GM12801 (cell line): Measurements from ENCODE around the gene FILIP1.

Source experiments
- TF ChIP-seq, protein P1 (sequence below): IDR thresholded peaks from one replicate; pipeline ENCODE4 v1.5.1; 2011; ENCODE audit warnings: control low read depth; ENCODE audit not compliant: insufficient read length; ENCODE audit errors: extremely low read depth

Gene FILIP1

DNA sequence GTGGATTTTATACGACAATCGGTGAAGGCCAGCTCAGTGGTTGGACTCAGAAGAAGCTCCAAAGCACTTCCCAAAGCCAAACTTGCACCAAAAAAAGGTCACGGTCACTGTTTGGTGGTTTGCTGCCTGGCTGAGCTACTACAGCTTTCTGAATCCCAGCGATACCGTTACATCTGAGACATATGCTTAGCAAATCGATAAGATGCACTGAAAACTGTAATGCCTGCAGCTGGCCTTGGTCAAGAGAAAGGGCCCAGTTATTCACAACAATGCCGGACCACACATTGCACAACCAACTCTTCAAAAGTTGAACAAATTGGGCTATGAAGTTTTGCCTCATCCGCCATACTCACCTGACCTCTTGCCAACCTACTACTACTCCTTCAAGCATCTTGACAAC lies 70.2 kb downstream of the FILIP1 start:
- TF ChIP-seq, protein P1, sequence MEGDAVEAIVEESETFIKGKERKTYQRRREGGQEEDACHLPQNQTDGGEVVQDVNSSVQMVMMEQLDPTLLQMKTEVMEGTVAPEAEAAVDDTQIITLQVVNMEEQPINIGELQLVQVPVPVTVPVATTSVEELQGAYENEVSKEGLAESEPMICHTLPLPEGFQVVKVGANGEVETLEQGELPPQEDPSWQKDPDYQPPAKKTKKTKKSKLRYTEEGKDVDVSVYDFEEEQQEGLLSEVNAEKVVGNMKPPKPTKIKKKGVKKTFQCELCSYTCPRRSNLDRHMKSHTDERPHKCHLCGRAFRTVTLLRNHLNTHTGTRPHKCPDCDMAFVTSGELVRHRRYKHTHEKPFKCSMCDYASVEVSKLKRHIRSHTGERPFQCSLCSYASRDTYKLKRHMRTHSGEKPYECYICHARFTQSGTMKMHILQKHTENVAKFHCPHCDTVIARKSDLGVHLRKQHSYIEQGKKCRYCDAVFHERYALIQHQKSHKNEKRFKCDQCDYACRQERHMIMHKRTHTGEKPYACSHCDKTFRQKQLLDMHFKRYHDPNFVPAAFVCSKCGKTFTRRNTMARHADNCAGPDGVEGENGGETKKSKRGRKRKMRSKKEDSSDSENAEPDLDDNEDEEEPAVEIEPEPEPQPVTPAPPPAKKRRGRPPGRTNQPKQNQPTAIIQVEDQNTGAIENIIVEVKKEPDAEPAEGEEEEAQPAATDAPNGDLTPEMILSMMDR: no peak

DNA sequence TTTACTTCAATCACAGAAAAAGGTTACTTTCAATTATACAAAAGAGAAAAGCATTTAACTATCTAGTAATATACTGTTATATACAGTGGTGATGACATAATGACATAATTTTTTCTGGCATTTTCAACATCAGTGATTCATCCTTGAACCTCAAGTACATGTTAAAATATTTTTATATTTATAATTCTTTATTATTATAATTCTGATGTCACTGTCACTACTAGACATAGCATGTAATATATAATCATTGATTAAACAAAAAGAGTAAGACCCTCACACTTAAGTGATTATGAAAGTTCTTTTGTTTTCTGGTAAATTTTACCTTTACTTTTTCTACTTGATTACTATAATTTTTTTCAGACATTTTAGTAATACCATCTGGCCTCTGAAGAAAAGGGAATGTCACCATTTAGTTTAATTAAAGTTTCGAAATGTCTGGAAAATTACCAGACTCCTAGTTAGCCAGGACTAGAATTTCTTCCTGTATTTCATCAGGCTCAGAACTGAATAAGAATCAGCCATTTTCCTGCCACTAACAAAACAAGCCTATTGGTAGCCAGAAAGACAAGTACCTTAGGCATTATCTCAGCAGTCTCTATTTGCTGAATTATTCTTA lies 71.5 kb downstream of the FILIP1 start:
- TF ChIP-seq, protein P1: no peak

DNA sequence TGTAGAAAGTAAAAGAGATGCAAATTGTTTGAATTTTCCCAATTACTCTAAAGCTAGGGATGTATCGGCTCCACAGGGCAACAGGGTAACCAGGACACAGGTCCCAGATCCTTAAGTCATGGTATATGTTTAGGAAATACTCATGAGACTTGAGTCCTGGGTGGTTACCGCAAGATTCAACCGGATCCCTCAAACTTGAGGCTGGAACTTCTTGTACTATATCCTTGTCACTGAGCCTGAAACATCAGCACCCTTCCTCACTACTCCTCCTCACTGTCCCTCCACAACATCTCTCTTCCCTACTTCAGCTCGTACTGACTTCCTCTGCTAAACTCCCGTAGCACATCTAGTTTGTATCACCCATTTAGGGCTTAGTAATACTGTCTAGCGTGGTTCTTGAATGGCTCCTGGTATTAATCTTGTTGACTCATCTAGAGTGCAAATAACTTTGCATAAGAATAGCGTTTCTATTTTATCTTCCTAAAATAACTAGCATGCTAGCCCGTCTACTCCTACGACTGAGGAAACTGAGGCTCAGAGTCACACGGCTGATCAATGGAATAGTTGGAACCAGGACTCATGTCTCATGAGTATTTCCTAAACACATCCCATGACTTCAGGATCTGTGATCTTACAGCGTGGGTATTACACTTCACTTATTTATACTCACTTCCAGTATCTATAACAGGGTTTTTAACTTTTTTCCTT lies 72.1 kb downstream of the FILIP1 start:
- TF ChIP-seq, protein P1: no peak

DNA sequence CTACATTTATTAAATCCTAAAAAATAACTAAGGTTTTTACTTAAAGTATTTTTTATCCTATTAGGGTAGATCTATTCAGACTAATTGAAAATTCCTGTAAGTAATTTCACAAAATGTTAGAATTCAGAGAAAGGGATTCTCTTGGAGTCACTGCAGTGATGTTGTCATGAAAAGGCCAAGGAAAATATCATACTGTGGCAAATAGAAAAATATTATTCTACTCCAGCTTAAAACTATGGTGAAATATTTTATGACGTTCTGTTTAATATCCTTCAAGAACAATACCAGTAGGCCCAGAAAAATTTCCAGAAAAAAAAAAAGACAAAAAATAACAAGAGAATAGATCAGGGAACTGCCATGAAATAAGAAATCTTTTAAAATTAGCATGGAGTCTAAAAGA lies 73.6 kb downstream of the FILIP1 start:
- TF ChIP-seq, protein P1: no peak

DNA sequence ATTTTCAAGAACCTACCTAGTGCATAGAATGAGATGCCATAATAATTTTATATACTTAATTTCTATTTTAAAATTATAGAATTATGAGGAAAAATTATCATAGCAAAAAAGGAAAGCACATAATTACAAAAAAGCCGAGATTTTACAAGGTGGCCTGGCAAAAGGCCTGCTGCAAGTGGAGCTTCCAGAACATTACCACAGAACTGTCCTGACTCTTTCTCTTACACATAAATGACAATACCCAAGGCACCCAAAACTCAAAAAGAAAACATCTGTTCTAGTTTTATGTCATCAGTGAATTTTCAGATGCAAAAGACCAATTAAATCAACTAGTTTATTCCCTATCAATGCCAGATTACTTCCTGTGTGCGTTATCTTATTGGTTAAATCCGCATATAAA lies 74.2 kb downstream of the FILIP1 start:
- TF ChIP-seq, protein P1: no peak

DNA sequence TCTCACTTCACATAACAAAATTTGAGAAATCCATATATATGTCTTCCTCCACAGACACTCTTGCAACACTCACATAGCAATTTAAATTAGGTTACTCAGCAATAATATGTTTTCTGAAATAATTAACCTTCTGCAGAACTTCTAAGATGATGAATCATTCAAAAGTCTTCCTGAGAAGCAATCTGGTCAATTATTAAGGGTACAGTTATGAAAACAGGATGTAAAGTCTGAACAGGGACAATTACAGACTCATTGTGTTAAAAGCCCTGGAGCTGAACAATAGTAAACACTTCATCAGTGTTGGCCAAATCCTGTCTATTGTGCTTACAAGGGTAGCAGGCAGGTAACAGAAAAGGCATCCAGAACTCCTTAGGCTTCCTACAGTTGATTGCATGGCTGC lies 75.4 kb downstream of the FILIP1 start:
- TF ChIP-seq, protein P1: no peak

DNA sequence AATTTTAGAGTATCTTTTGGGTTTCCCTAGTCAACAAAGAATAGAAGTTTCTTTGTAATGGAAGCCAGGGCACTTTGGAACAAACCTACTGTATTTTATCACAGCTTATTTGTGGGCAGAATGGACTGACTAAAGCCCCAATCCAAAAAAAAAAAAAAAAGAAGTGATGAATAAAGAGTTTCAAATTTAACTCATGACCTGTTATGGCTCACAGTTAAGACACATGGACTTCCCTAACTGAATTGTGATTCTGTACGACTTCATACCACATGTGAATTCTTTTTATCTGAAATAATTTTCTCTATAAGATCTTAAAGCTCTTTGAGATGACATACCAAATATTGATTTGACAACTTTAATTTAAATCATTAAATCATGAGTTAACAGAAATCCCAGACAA lies 77.2 kb downstream of the FILIP1 start:
- TF ChIP-seq, protein P1: no peak
